GM12872 (cell line): ENCODE results near the gene MYO18B.

Experiments used
- CTCF ChIP-seq: IDR thresholded peaks from 3 replicates; pipeline ENCODE4 v1.5.1; 2011; ENCODE audit warnings: low read depth, mild to moderate bottlenecking, low read length, moderate library complexity; ENCODE audit not compliant: insufficient read depth

The MYO18B gene

GRCh38 chr22:26055693-26056092 lies 313.7 kb downstream of the MYO18B start:
- no peak for TF ChIP-seq CTCF

- no peak for TF ChIP-seq CTCF
Measured at GRCh38 chr22:26056455-26057200, 314.6 kb downstream of the MYO18B start.

- no peak for TF ChIP-seq CTCF
Measured at GRCh38 chr22:26057731-26058130, 315.7 kb downstream of the MYO18B start.

- no peak for TF ChIP-seq CTCF
Measured at GRCh38 chr22:26064048-26064447, 322.1 kb downstream of the MYO18B start.

- TF ChIP-seq CTCF: no peak
Measured at GRCh38 chr22:26065847-26066246, 323.9 kb downstream of the MYO18B start.

- no peak for TF ChIP-seq CTCF
Measured at GRCh38 chr22:26066534-26066933, 324.5 kb downstream of the MYO18B start.

- TF ChIP-seq CTCF: no peak
Measured at GRCh38 chr22:26068571-26068970, 326.6 kb downstream of the MYO18B start.
